HG03060 (cell line): ENCODE results near the gene PRF1.

Experiments used
- ATAC-seq: cut with Tn5 transposase; IDR thresholded peaks from one replicate; pipeline ENCODE4 v1.9.1; 2021; ENCODE audit warnings: low read depth, moderate number of reproducible peaks; ENCODE audit not compliant: unreplicated experiment

PRF1 gene

GRCh38 chr10:70596110-70596798 lies 6.3 kb downstream of the PRF1 start:
- no peak for ATAC-seq

GRCh38 chr10:70595566-70596016 lies 7.0 kb downstream of the PRF1 start:
- ATAC-seq, result no peak

DNA sequence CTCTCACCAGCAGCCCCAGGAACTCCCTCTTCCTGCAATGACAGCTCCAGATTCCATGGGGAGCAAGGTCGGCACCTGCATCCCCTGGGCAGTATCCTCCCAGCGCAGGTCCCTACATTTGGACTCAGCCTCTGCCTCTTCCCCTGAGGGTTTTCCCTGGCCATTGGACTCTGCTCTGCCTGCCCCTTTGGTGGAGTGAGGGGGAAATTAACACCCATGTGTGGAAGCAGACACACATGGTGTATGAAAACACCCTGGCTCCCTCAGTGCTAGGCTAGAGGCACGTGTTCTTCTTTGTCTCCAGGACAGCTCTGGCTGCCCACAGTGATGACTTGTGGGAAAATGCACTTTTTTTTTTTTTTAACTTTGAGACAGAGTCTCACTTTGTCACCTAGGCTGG lies 8.4 kb downstream of the PRF1 start:
- no peak for ATAC-seq

- no peak for ATAC-seq
Observed at GRCh38 chr10:70593513-70593890, 9.0 kb downstream of the PRF1 start.

GRCh38 chr10:70592746-70593512 lies 9.6 kb downstream of the PRF1 start:
- ATAC-seq, result no peak

DNA sequence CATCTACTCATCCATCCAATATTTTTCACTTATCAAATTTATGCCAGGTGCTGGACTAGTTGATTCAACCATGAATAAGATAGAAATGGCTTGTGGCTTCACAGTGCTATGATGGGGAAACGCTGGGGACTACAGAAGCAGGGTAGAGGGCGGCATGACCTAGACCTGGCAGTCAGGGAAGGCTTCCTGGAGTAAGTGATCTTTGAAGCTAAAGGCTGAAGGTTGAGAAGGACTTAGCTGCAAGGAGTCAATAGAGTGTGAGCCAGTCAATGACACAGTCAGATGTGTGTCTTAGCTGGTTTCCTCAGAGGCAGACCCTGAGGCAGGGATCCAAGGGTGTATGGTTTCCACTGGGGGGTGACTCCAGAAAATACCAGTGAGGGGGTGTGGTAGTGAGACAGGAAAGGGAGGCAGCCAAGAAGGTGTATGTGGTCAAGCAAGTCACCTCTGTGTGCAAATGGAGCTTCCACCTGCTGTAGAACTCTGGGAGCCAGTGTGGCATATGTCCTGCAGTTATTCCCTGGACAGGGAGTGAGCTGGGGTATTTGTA lies 10.3 kb downstream of the PRF1 start:
- no peak for ATAC-seq

DNA sequence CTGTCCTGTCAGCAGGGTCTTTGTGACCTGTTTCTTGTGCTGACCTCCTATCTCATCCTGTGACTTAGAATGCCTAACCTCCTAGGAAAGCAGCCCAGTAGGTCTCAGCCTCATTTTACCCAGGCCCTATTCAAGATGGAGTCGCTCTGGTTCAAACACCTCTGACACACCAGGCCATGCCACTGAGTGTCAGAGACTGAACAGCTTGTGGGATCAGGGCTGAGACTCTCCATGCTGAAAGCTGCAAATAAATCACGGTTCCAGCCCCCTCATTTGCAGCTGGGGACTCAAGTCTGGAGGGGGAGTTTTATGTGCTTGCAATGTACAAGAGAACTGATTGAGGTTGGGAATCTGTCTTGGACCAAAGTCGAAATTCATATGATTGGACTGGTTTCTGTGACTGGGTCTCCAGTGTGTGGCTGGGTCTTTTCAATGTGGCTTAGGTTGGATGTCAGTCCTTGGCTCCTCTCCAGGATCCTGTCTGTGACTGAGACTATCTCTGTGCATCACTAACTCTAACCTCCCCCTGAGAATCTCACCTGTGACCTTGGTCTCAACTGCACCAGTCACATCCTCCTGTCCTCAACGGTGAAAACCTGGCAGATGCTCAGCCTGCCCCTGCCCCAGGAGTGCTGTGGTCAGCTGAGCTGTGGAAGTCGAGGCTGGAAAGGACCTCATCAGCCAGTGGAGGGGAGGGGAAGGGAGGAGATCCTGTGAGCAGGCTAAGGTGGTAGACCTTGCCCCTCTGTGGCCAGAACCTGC lies 11.7 kb downstream of the PRF1 start:
- ATAC-seq, result no peak

- ATAC-seq, result no peak
Observed at GRCh38 chr10:70589762-70590654, 12.5 kb downstream of the PRF1 start.

DNA sequence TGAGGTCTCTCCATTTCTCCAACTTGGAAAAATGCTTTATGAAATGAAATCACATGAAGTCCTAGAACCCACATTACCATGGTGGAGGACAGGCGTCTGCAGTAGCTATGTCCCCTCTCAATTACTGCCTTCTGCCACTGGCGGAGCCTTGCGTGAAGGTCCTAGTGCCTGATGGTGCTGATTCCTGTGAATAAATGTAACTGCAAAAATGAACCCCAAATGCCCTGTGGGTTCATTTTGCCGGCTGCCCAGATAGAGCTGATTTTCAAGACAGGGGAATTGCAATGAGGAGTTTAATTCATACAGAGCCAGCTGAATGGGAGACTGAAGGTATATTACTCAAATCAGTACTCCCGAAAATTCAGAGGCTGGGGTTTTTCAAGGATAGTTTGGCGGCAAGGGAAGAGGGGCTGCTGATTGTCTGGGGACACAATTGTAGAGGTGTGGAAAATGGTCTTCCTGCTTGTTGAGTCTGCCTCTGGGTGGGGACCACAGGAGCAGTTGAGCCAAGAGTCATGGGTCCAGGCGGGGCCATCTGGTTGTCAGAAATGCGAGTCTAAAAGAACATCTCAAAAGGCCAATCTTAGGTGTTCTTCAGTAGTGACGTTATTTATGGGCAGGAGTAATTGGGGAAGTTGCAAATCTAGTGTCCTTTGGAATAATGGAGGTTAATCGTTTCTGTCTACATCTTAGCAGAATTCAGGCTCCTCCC lies 13.5 kb downstream of the PRF1 start:
- ATAC-seq, result no peak

DNA sequence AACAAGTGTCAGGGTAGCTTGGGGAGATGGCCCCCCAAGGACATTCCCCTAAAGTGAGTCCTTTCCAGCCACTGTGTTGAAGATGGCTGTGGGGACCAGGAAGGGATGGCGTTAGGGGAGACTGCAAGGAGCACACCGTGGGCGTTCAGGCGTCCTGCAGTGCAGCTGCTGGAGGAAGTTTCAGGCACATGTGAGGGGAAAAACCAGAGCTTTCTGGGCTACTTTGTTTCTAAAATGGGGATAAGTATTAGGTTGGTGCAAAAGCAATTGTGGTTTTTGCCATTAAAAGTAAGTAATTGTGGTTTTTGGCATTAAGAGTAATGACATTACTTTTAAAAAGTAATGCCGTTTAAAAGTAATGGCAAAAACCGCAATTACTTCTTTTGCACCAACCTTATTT lies 14.3 kb downstream of the PRF1 start:
- no peak for ATAC-seq

DNA sequence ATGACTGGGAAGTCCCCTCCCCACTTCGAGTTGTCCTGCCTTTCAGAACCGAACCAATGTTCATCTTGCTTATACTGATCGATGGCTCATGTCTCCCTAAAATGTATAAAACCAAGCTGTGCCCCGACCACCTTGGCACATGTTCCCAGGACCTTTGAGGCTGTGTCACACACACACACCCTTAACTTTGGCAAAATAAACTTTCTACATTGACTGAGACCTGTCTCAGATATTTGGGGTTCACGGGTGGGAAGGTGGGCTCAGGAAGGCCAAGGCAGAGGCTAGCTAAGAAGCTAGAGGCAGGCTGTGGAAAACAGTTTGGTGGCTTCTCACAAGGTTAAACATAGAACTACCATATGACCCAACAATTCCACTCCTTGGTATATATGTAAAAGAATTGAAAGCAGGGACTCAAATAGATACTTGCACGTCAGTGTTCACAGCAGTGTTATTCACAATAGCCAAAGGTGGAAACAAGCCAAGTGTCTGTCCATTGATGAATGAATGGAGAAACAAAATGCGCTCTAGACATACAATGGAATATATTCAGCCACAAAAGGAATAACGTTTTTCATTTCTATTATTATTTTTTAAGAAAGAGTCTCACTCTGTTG lies 15.4 kb downstream of the PRF1 start:
- no peak for ATAC-seq

DNA sequence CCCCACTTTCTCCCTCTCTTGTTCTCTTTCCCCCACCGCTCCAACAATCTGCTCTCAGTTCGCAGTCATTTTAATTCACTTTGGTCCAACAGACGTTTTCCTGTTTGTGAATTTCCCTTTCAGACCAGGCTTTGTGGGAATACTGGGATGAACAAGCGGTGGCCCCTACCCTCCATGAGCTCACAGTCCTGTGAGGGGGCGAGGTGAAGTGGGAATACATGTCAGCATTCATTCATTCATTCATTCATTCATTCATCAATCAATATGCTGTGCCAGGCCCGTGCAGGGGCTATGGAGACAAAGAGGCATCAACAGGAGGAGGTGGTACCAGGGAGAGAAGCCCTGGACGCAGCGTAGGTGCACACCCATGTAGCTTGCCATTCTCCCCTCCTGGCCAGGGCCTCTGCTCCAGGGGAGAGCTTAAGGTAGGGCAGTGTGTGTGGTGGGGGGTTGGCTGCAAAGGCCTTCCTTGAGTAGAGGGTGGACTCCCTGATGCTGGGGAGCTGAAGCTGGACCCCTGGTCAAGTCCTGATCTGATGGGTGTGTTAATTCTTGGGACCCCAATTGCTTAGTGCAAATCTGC lies 16.1 kb downstream of the PRF1 start:
- no peak for ATAC-seq

DNA sequence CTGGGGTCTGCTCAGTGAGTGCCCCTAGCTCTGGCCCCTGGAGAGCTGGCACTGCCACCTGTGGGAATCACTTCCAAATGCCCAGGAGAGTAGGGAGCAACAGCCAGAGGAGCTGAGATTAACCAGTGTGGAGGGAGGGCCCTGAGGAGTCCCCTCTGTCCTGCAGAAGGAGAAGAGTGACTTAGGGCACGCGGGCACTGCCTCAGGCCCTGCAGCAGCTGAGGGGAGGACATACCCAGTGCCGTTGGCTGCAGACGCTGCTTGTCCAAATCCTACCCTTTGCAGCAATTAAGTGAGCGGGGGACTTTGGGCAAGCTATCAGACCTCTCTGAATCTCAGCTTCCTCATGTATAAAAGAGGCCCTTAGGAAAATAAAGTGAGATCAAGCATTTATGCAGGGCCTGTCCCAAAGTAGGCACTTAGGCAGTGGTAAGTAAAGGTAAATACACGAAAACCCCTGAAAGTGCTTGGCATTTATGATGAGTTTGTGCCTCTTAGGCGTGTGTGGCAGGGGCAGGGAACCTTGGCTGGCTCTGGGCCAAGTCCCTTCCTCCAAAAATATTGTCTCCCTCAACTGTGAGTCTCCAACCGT lies 16.9 kb downstream of the PRF1 start:
- no peak for ATAC-seq

GRCh38 chr10:70584909-70585544 lies 17.5 kb downstream of the PRF1 start:
- ATAC-seq, result no peak

DNA sequence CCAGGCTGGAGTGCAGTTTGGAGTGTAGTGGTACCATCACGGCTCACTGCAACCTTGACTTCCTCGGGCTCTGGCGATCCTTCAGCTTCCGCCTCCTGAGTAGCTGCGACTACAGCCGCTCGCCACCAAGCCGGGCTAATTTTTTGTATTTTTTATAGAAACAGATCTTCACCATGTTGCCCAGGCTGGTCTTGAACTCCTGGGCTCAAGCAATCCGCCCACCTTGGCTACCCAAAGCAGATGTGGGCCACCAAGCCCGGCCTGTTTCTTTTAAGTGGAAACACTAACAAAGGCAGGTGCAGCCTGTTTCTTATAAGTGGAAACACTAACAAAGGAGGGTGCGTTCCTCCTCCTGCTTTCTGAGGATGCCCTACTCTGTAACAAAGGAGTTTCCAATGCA lies 18.2 kb downstream of the PRF1 start:
- ATAC-seq, result no peak

DNA sequence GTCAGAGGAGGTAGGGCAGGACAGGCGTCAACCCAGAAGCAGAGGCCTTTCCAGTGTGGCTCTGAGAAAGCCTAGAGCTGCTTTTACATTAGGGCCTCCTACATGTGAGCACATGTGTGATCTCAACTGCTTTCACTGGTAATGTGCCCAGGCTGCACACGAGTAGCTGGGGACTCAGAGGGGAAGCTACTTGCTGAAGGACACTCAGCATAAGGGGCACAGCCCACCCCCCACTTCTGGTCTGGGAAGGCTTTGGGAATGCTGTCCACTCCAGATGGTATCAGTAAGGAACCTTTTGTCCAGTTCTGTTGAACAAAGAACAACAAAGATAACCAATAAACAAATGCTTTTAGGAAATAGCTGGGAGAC lies 18.9 kb downstream of the PRF1 start:
- no peak for ATAC-seq

DNA sequence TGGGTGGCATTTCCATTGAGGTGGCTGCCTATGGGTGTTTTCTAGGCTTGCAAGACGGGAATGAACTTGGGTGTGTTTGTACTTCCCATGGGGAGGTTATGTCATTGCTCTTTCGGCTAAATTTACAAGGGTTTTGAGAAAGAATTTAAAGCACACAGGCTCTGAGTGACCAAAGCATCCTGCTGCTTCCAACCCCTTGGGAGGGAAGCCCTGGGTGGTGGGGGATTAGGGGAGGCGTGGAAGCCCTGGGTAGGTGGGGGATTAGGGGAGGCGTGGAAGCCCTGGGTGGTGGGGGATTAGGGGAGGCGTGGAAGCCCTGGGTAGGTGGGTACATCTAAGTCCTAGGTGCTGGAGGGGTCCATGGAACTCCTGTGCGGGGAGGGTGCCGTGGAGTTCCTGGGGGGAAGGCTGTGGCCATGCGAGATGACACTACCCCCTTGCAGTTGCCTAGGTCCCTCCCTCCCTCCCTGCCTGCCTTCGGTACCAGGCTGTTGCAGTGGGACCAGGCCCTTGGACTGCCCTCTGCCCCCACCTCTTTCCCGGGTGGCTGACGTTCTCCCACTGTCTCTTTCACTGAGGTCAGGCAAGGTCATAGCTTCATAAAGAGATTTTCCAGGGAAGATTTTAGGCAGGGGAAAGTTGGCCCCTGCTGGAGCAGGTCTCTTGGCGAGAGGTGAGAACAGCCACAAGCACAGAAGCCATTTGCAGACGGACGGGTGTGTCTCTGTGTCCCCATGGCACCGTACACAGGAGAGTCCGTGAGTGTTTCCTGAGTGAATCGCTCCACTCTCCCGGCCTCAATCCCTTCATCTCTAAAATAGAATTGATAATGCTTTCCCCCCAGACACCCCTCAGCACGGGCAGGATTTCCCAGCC lies 19.5 kb downstream of the PRF1 start:
- ATAC-seq, result no peak
